ENCODE results near the gene ZNF892. TPM values are rescaled to one million over a fixed set of nuclear protein-coding genes. Genes with fewer than 3 reads are reported as not detected.

The ZNF892 gene
- total and polyA plus RNA-seq, 2 of the 13 experiments (the other 11 are each of a cell fraction or from before 2014, with no cell fraction given) = not detected

DNA sequence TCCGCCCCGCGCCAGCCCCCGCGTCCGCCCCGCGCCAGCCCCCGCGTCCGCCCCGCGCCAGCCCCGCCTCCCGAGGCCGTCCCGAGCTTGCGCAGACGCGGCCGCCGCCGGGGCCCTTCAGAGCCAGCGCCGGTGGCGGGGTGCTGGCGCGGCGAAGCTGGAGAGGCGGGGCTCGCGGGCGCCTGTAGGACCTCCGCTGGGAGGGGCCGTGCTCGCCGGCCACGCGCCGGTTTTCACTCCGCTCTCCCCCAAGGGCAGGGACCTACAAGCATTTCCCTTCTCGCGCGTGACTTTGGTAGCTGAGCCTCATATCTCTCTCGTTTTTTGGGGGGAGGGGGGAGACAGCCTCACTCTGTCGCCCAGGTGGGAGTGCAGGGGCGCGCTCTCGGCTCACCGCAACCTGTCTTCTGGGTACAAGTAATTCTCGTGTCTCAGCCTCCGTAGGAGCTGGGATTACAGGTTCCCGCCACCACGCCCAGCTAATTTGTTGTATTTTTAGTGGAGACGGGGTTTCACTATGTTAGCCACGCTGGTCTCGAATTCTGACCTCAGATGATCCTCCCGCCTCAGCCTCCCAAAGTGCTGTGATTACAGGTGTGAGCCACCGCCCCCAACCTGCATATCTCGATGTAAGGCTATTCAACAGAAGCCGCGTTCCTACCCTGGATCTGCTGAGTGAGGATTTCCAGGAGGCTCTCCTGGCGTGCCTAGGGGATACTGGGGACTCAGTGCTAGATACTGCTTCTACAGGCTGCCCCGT, 47.5 kb upstream of the ZNF892 start, which contains the start of gene ZNF514 (continued):
- TF ChIP-seq ZSCAN31 (CRISPR knock-in tag; IDR thresholded peaks at IDR 0.05; ENCODE audit: low read depth) (0 out of 2 replicates have a peak, but pooled peaks have one; percentile 39), PLRG1 (conservative IDR thresholded peaks at IDR 0.05) (no peak), RBFOX2 (IDR thresholded peaks at IDR 0.05; ENCODE audit: low read depth, low read length) (no peak; the same call in 1 of the 2 replicates), ZKSCAN1 (IDR thresholded peaks at IDR 0.05; ENCODE audit: low read length) (no peak), FOSL1 (CRISPR knock-in tag; IDR thresholded peaks at IDR 0.05; ENCODE audit: borderline replicate concordance) (no peak), ZNF274 (CRISPR knock-in tag; IDR thresholded peaks at IDR 0.05) (no peak), POLR2A (IDR thresholded peaks at IDR 0.05; ENCODE audit: insufficient read depth in 1 of 2, low read depth in 2 of 2, low read length in 2 of 2) (peak; percentile 29 to 63; a peak in 2 of 4 replicates), ZNF891 (CRISPR knock-in tag; IDR thresholded peaks at IDR 0.05) (peak; percentile 63), SRF (IDR thresholded peaks at IDR 0.05; ENCODE audit: low read depth, low read length) (no peak), NR2F2 (IDR thresholded peaks at IDR 0.05; ENCODE audit: borderline replicate concordance, low read depth) (no peak), SYNCRIP (IDR thresholded peaks at IDR 0.05; ENCODE audit: insufficient read depth, low read depth, low read length) (no peak), GTF2F1 (IDR thresholded peaks at IDR 0.05; ENCODE audit: low read length) (no peak), HIVEP1 (CRISPR knock-in tag; IDR thresholded peaks at IDR 0.05) (no peak), SMAD9 (CRISPR knock-in tag; IDR thresholded peaks at IDR 0.05) (no peak), ISX (CRISPR knock-in tag; conservative IDR thresholded peaks at IDR 0.05) (no peak), ZNF44 (CRISPR knock-in tag; IDR thresholded peaks at IDR 0.05) (no peak), MAF1 (CRISPR knock-in tag; IDR thresholded peaks at IDR 0.05; ENCODE audit: borderline replicate concordance) (no peak), SP5 (CRISPR knock-in tag; IDR thresholded peaks at IDR 0.05; ENCODE audit: borderline replicate concordance, low read depth) (no peak), NFYB (CRISPR knock-in tag; IDR thresholded peaks at IDR 0.05) (no peak), ZNF510 (CRISPR knock-in tag; IDR thresholded peaks at IDR 0.05; ENCODE audit: low read depth) (no peak), IRF2 (CRISPR knock-in tag; IDR thresholded peaks at IDR 0.05) (no peak), LCORL (IDR thresholded peaks at IDR 0.05) (no peak), LCORL (CRISPR knock-in tag; IDR thresholded peaks at IDR 0.05) (0 out of 2 replicates have a peak, but pooled peaks have one; percentile 34), ZNF337 (CRISPR knock-in tag; IDR thresholded peaks at IDR 0.05; ENCODE audit: borderline replicate concordance, low read depth) (no peak)
- TF ChIP-seq, protein P1, sequence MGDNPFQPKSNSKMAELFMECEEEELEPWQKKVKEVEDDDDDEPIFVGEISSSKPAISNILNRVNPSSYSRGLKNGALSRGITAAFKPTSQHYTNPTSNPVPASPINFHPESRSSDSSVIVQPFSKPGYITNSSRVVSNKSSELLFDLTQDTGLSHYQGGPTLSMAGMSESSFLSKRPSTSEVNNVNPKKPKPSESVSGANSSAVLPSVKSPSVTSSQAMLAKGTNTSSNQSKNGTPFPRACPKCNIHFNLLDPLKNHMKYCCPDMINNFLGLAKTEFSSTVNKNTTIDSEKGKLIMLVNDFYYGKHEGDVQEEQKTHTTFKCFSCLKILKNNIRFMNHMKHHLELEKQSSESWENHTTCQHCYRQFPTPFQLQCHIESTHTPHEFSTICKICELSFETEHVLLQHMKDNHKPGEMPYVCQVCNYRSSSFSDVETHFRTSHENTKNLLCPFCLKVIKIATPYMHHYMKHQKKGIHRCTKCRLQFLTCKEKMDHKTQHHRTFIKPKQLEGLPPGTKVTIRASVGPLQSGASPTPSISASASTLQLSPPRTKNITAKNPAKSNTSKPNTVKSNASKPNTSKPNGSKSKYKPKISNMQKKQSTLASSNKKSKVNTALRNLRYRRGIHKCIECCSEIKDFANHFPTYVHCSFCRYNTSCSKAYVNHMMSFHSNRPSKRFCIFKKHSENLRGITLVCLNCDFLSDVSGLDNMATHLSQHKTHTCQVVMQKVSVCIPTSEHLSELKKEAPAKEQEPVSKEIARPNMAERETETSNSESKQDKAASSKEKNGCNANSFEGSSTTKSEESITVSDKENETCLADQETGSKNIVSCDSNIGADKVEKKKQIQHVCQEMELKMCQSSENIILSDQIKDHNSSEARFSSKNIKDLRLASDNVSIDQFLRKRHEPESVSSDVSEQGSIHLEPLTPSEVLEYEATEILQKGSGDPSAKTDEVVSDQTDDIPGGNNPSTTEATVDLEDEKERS (CRISPR knock-in tag; IDR thresholded peaks at IDR 0.05) = peak; percentile 70
- TF ChIP-seq, protein P2, sequence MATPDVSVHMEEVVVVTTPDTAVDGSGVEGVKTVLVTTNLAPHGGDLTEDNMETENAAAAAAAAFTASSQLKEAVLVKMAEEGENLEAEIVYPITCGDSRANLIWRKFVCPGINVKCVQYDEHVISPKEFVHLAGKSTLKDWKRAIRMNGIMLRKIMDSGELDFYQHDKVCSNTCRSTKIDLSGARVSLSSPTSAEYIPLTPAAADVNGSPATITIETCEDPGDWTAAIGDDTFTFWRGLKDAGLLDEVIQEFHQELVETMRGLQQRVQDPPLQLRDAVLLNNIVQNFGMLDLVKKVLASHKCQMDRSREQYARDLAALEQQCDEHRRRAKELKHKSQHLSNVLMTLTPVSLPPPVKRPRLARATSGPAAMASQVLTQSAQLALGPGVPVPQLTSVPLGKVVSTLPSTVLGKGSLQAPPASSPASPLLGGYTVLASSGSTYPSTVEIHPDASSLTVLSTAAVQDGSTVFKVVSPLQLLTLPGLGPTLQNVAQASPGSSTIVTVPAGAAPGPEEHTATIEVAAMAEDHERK (CRISPR knock-in tag; IDR thresholded peaks at IDR 0.05; ENCODE audit: low read depth) = no peak
- TF ChIP-seq, protein P3, sequence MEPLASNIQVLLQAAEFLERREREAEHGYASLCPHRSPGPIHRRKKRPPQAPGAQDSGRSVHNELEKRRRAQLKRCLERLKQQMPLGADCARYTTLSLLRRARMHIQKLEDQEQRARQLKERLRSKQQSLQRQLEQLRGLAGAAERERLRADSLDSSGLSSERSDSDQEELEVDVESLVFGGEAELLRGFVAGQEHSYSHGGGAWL (CRISPR knock-in tag; IDR thresholded peaks at IDR 0.05) = peak; percentile 30; the same call in 1 of the 2 replicates
- TF ChIP-seq, protein P4, sequence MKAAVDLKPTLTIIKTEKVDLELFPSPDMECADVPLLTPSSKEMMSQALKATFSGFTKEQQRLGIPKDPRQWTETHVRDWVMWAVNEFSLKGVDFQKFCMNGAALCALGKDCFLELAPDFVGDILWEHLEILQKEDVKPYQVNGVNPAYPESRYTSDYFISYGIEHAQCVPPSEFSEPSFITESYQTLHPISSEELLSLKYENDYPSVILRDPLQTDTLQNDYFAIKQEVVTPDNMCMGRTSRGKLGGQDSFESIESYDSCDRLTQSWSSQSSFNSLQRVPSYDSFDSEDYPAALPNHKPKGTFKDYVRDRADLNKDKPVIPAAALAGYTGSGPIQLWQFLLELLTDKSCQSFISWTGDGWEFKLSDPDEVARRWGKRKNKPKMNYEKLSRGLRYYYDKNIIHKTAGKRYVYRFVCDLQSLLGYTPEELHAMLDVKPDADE (CRISPR knock-in tag; IDR thresholded peaks at IDR 0.05) = no peak
